Endothelial cell (in vitro differentiated cells): Measurements from ENCODE around the gene DTD1. TPM values are rescaled to one million over a fixed set of nuclear protein-coding genes. Genes with fewer than 3 reads are reported as not detected.

Source experiments
- DNase-seq: peaks from one replicate; pipeline ENCODE4 v3.0.0; 2021; ENCODE audit warnings: low spot score
- H3K27ac Mint-ChIP-seq: one replicate; pipeline ENCODE4 v1.8.0; 2021; ENCODE audit warnings: mixed read lengths, inconsistent platforms; ENCODE audit not compliant: unreplicated experiment
- H3K27me3 Mint-ChIP-seq: one replicate; pipeline ENCODE4 v1.8.0; 2021; ENCODE audit warnings: mild to moderate bottlenecking, moderate library complexity, mixed read lengths, inconsistent platforms; ENCODE audit not compliant: unreplicated experiment
- H3K36me3 Mint-ChIP-seq: one replicate; pipeline ENCODE4 v1.8.0; 2021; ENCODE audit warnings: mild to moderate bottlenecking, low read depth, mixed read lengths, inconsistent platforms; ENCODE audit not compliant: unreplicated experiment
- H3K4me1 Mint-ChIP-seq: one replicate; pipeline ENCODE4 v1.8.0; 2021; ENCODE audit warnings: mild to moderate bottlenecking, mixed read lengths, inconsistent platforms; ENCODE audit not compliant: unreplicated experiment
- H3K4me3 Mint-ChIP-seq: one replicate; pipeline ENCODE4 v1.8.0; 2021; ENCODE audit warnings: mild to moderate bottlenecking, mixed read lengths, inconsistent platforms; ENCODE audit not compliant: unreplicated experiment
- H3K9me3 Mint-ChIP-seq: one replicate; pipeline ENCODE4 v1.8.0; 2021; ENCODE audit warnings: mixed read lengths, inconsistent platforms; ENCODE audit not compliant: unreplicated experiment
- CTCF ChIP-seq: fragments of 200-600 bp; sonication (generic); IDR thresholded peaks from one replicate; pipeline ENCODE4 v1.5.0; 2021; ENCODE audit warnings: antibody characterized with exemption; ENCODE audit not compliant: unreplicated experiment
- total RNA-seq: library from RNA; stranded (reverse); fragmentation: NEBNext Ultra II Directional; extraction: Animal tissue kit (Norgen Biotek cat#: 25700); gene quantifications from one replicate; pipeline ENCODE4 v1.2.1, GENCODE V29; 2021; ENCODE audit not compliant: unreplicated experiment

DTD1 gene
- total RNA-seq, 1 donor from 2014 or later = 31.0 TPM

DNA sequence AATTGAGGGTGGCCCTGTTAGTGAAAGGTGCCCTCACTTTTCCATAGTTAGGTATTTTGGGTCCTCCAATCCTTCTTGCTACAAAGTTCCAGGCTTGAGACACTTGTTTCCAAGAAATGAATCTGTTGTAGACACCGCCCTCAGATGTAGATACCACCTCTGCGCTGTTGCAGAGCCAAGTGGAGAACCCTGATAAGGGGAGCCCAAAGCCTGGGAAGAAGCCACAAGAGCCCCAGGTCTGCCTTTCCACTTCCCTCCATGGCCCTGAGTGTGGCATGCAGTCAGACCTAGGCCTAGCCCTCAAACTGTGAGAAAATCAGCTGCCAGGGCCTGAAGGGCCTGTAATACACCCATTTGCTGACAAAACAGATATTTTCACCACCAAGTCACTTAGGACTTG, 37.1 kb downstream of the DTD1 start:
- Mint-ChIP-seq H3K36me3 (peaks cover 4% of the 10 kb centered on the region), H3K9me3 (no peaks in the 10 kb centered on the region), H3K4me3 (no peak overlapping the region), H3K27ac (no peak overlapping the region), H3K4me1 (no peaks in the 10 kb centered on the region), H3K27me3 (no peaks in the 10 kb centered on the region)
- no peak for DNase-seq
- TF ChIP-seq CTCF = no peak

GRCh38 chr20:18625907-18626655, 38.2 kb downstream of the DTD1 start:
- no peak for TF ChIP-seq CTCF
- Mint-ChIP-seq H3K9me3 (no peaks in the 10 kb centered on the region), H3K36me3 (peaks cover 4% of the 10 kb centered on the region), H3K27me3 (no peaks in the 10 kb centered on the region), H3K4me3 (no peak overlapping the region), H3K4me1 (no peaks in the 10 kb centered on the region), H3K27ac (no peak overlapping the region)
- DNase-seq = no peak

DNA sequence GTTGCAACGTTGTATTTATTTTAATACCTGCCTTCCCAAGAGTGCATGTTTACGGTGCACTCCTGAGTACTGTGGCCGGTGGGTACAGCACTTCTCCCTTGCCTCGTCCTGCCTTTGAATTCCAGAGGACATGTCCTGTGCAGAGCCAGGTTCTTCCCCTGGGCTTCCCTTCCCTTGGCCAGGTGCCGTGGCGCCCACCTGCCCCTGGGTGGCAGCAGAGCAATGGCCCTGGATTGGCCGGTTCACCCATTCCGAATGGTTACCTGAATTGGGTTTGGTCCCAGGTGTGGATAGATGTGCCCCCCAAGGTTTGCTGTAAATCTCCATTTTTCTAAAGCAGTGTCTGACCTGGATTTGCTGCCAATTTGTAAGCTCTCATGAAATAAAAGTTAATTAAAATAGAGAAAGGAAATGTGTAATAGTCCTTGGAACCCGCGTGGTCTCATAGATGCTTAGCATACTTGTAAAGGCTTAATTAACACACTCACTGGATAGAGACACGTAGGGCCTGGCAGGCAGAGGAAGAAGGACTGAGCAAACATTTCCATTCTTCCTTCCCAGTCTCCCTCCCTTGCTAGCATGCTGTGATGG, 40.6 kb downstream of the DTD1 start:
- Mint-ChIP-seq H3K4me3 (no peak overlapping the region), H3K4me1 (no peaks in the 10 kb centered on the region), H3K36me3 (peaks cover 4% of the 10 kb centered on the region), H3K27ac (no peak overlapping the region), H3K9me3 (no peaks in the 10 kb centered on the region), H3K27me3 (no peaks in the 10 kb centered on the region)
- peak; percentile 61 for TF ChIP-seq CTCF
- DNase-seq = peak; percentile 62

- Mint-ChIP-seq H3K9me3 (no peaks in the 10 kb centered on the region), H3K4me3 (no peak overlapping the region), H3K27me3 (no peaks in the 10 kb centered on the region), H3K27ac (no peak overlapping the region), H3K4me1 (no peaks in the 10 kb centered on the region), H3K36me3 (peaks cover 4% of the 10 kb centered on the region)
- peak; percentile 82 for TF ChIP-seq CTCF
- peak; percentile 80 for DNase-seq
Observed at GRCh38 chr20:18632196-18632789, 44.4 kb downstream of the DTD1 start.

GRCh38 chr20:18633411-18633810, 45.6 kb downstream of the DTD1 start:
- no peak for DNase-seq
- TF ChIP-seq CTCF = no peak
- no peak overlapping the region for H3K4me3 Mint-ChIP-seq
- no peaks in the 10 kb centered on the region for H3K4me1 Mint-ChIP-seq
- no peak overlapping the region for H3K27ac Mint-ChIP-seq
- H3K9me3 Mint-ChIP-seq = no peaks in the 10 kb centered on the region
- no peaks in the 10 kb centered on the region for H3K27me3 Mint-ChIP-seq
- H3K36me3 Mint-ChIP-seq = no peaks in the 10 kb centered on the region
